Parathyroid adenoma (tissue), 2 donors: ENCODE results near the gene BOK.

ENCODE experiments used
- H2AFZ ChIP-seq: fragments of 300-600 bp; sonication (generic); one replicate; pipeline ENCODE4 v1.7.0; 2017; ENCODE audit warnings: antibody characterized with exemption, mild to moderate bottlenecking
- H3K27ac ChIP-seq: fragments of 300-600 bp; sonication (generic); one replicate; pipeline ENCODE4 v1.7.0; 2017
- H3K27me3 ChIP-seq: fragments of 300-600 bp; sonication (generic); one replicate; pipeline ENCODE4 v1.7.0; 2017; ENCODE audit warnings: low read length; ENCODE audit not compliant: control insufficient read depth, insufficient read depth
- H3K36me3 ChIP-seq: fragments of 300-600 bp; sonication (generic); one replicate; pipeline ENCODE4 v1.7.0; 2017; ENCODE audit warnings: low read length; ENCODE audit not compliant: control insufficient read depth, insufficient read depth
- H3K4me1 ChIP-seq: fragments of 300-600 bp; sonication (generic); one replicate; pipeline ENCODE4 v1.7.0; 2017; ENCODE audit warnings: control low read depth
- H3K4me2 ChIP-seq: fragments of 300-600 bp; sonication (generic); one replicate; pipeline ENCODE4 v1.7.0; 2017; ENCODE audit warnings: low read length
- H3K4me3 ChIP-seq: fragments of 300-600 bp; sonication (generic); one replicate; pipeline ENCODE4 v1.7.0; 2017; ENCODE audit warnings: low read depth, low read length
- H3K79me2 ChIP-seq: fragments of 300-600 bp; sonication (generic); one replicate; pipeline ENCODE4 v1.7.0; 2017; ENCODE audit warnings: control low read depth
- H3K9ac ChIP-seq: fragments of 300-600 bp; sonication (generic); one replicate; pipeline ENCODE4 v1.7.0; 2017; ENCODE audit warnings: mild to moderate bottlenecking
- H3K9me3 ChIP-seq: fragments of 300-600 bp; sonication (generic); one replicate; pipeline ENCODE4 v1.7.0; 2017; ENCODE audit warnings: low read length; ENCODE audit not compliant: control insufficient read depth
- CTCF ChIP-seq: fragments of 300-600 bp; sonication (generic); IDR thresholded peaks from one replicate; pipeline ENCODE4 v1.7.0; 2017; ENCODE audit warnings: antibody characterized with exemption, mild to moderate bottlenecking
- donor health status: primary hyperparathyroidism.

BOK gene

DNA sequence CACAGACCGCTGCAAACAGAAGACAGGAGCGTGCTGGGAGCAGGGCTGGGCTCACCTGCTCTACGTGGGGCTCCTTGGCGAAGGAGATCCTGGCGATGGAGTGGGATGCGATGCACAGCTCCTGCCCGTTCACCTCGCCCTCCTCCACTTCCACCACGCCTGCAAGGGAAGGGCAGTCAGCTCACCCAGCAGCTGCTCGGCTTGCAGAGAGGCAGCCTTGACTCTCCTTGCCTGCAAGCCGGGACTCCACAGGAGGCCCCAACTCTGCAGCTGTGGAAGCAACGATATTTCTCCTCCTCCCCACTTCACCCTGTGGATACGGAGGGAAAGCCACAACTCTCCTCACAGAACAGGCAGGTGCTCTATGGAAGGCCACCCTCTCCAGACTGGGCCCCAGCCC is 43.3 kb downstream of the BOK start:
- Histone ChIP-seq H3K4me1 (no peaks in the 10 kb centered on the region), H3K79me2 (peaks cover 1% of the 10 kb centered on the region), H3K4me3 (no peak overlapping the region), H3K4me2 (no peak overlapping the region), H3K27me3 (no peaks in the 10 kb centered on the region), H3K27ac (no peak overlapping the region), H3K9ac (no peak overlapping the region), H2AFZ (no peak overlapping the region), H3K9me3 (no peaks in the 10 kb centered on the region), H3K36me3 (no peaks in the 10 kb centered on the region)
- TF ChIP-seq CTCF = no peak

- Histone ChIP-seq H3K9ac (no peak overlapping the region), H3K27me3 (no peaks in the 10 kb centered on the region), H2AFZ (no peak overlapping the region), H3K79me2 (peaks cover 2% of the 10 kb centered on the region), H3K36me3 (no peaks in the 10 kb centered on the region), H3K4me1 (no peaks in the 10 kb centered on the region), H3K4me3 (no peak overlapping the region), H3K4me2 (no peak overlapping the region), H3K27ac (no peak overlapping the region), H3K9me3 (no peaks in the 10 kb centered on the region)
- no peak for TF ChIP-seq CTCF
Observed at GRCh38 chr2:241602720-241603119, 44.2 kb downstream of the BOK start.

DNA sequence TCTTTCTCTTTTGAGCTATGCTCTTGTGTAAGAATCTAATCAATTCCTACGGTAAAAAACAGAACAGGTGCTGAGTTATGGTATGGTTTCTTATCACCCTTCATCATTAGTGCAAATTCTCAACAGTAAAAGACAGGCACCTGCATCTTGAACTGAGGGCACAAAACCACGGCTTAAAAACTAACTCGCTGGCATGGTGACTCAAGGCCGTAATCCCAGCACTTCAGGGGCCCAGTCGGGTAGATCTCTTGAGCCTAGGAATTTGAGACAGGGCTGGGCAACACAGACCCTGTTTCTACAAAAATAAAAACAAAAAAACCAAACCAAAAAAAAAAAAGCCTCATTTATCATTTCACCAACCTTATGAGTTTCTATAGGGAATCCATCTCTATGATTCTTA is 45.1 kb downstream of the BOK start:
- Histone ChIP-seq H3K27ac (no peak overlapping the region), H3K9ac (no peak overlapping the region), H3K4me1 (no peaks in the 10 kb centered on the region), H2AFZ (no peak overlapping the region), H3K4me2 (no peak overlapping the region), H3K79me2 (peaks cover 3% of the 10 kb centered on the region), H3K9me3 (no peaks in the 10 kb centered on the region), H3K4me3 (no peak overlapping the region), H3K36me3 (no peaks in the 10 kb centered on the region), H3K27me3 (no peaks in the 10 kb centered on the region)
- TF ChIP-seq CTCF = no peak

DNA sequence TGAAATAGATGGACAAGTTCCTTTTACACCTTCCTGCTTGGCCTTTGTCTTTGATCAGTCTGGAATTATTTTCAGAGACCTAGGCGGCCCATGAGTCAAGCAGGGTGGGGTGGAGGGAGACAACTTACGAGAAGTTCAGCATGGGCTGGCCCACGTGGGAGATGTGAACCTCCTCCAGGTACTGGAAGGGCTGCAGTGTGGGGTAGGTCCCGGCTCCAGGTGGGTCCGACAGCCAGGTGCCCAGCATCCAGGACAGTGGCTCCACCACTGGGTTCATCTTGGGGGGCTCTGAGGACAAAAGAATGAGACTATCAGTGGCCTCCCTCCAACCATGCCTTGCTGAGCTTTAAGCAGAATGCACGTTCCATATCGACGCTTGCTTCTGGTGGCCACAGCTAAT is 47.6 kb downstream of the BOK start:
- H3K36me3 ChIP-seq = no peaks in the 10 kb centered on the region
- no peaks in the 10 kb centered on the region for H3K4me1 ChIP-seq
- no peak overlapping the region for H3K27ac ChIP-seq
- H3K4me3 ChIP-seq = no peak overlapping the region
- peaks cover 13% of the 10 kb centered on the region for H3K79me2 ChIP-seq
- no peak overlapping the region for H3K9ac ChIP-seq
- no peak overlapping the region for H3K4me2 ChIP-seq
- no peaks in the 10 kb centered on the region for H3K9me3 ChIP-seq
- H3K27me3 ChIP-seq = no peaks in the 10 kb centered on the region
- H2AFZ ChIP-seq = no peak overlapping the region
- TF ChIP-seq CTCF = no peak

- H3K36me3 ChIP-seq = no peaks in the 10 kb centered on the region
- no peak overlapping the region for H2AFZ ChIP-seq
- H3K9ac ChIP-seq = no peak overlapping the region
- no peak overlapping the region for H3K27ac ChIP-seq
- no peak for TF ChIP-seq CTCF
- H3K9me3 ChIP-seq = no peaks in the 10 kb centered on the region
- no peaks in the 10 kb centered on the region for H3K27me3 ChIP-seq
- H3K4me1 ChIP-seq = no peaks in the 10 kb centered on the region
- H3K4me2 ChIP-seq = no peak overlapping the region
- H3K79me2 ChIP-seq = peaks cover 13% of the 10 kb centered on the region
- H3K4me3 ChIP-seq = no peak overlapping the region
Observed at GRCh38 chr2:241607162-241607885, 48.8 kb downstream of the BOK start.
